Colonic mucosa (tissue), 4 donors: ENCODE measurements around the gene RPLP1. TPM values are rescaled to one million over a fixed set of nuclear protein-coding genes. Genes with fewer than 3 reads are reported as not detected.
A peak's percentile ranks its signal among the peaks of the same experiment; 100 is the strongest.

ENCODE experiments used
- DNase-seq: peaks from one replicate; pipeline ENCODE4 v3.0.0-alpha.2; 2020
- H3K27ac ChIP-seq: fragments of 200-600 bp; one replicate; pipeline ENCODE4 v1.8.0; 2021
- H3K27me3 ChIP-seq: fragments of 200-600 bp; one replicate; pipeline ENCODE4 v1.8.0; 2021
- H3K36me3 ChIP-seq: fragments of 200-600 bp; one replicate; pipeline ENCODE4 v1.8.0; 2021
- H3K4me1 ChIP-seq: fragments of 200-600 bp; one replicate; pipeline ENCODE4 v1.8.0; 2021; ENCODE audit warnings: mild to moderate bottlenecking
- H3K4me3 ChIP-seq: fragments of 200-600 bp; one replicate; pipeline ENCODE4 v1.8.0; 2021
- H3K9ac ChIP-seq, 2 donors: one replicate each; pipeline ENCODE4 v1.7.0; 2013; ENCODE audit warnings: control low read depth in 2 of 2, low read depth in 2 of 2, low read length in 2 of 2
- H3K9me3 ChIP-seq: fragments of 200-600 bp; one replicate; pipeline ENCODE4 v1.8.0; 2021
- intact Hi-C: fragments of 100-400 bp; cut with DNase I; formaldehyde crosslinking; loops from one replicate; pipeline ENCODE4 v1.14.1; 2022
- total RNA-seq, 2 donors: library from RNA; stranded (reverse); fragmentation: NEBNext Ultra II Directional in 1 of 2; extraction: Animal tissue kit (Norgen Biotek cat#: 25700) in 1 of 2; gene quantifications; one replicate each; pipeline ENCODE4 v1.2.1, GENCODE V29; 2021
- TF ChIP-seq, protein P1 (sequence below): fragments of 200-600 bp; IDR thresholded peaks from one replicate; pipeline ENCODE4 v1.8.0; 2022; ENCODE audit warnings: antibody characterized with exemption, mild to moderate bottlenecking
- donor health status: healthy.
- donor health status: DM: no; HTN: no; CAD: no.
- donor health status: DM: no; HTN: no; CAD: no.

Gene RPLP1
- total RNA-seq, 2 donors from 2014 or later, result 1,531 to 1,739 TPM

DNA sequence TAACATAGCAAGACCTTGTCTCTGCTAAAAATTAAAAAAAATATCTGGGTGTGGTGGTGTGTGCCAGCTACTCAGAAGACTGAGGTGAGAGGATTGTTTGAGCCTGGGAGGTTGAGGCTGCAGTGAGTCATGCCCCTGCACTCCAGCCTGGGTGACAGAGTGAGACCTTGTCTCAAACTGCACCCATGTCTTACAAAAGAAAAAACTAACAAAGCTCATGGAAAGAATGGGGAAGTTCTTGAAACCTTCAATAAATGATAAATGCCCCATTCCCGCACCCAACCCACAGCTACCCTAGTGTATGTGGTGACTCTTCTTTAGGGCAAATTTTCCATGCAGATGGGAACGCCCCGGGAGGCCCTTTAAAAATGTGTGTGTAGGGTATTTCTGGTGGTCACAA is 28.3 kb downstream of the RPLP1 start:
- Histone ChIP-seq H3K36me3 (no peaks in the 10 kb centered on the region), H3K27ac (no peak overlapping the region), H3K9me3 (no peaks in the 10 kb centered on the region), H3K9ac (no peak overlapping the region), H3K4me1 (no peaks in the 10 kb centered on the region), H3K27me3 (no peaks in the 10 kb centered on the region), H3K4me3 (no peak overlapping the region)
- no peak for DNase-seq
- intact Hi-C loops, result no loop called here
- TF ChIP-seq, protein P1, sequence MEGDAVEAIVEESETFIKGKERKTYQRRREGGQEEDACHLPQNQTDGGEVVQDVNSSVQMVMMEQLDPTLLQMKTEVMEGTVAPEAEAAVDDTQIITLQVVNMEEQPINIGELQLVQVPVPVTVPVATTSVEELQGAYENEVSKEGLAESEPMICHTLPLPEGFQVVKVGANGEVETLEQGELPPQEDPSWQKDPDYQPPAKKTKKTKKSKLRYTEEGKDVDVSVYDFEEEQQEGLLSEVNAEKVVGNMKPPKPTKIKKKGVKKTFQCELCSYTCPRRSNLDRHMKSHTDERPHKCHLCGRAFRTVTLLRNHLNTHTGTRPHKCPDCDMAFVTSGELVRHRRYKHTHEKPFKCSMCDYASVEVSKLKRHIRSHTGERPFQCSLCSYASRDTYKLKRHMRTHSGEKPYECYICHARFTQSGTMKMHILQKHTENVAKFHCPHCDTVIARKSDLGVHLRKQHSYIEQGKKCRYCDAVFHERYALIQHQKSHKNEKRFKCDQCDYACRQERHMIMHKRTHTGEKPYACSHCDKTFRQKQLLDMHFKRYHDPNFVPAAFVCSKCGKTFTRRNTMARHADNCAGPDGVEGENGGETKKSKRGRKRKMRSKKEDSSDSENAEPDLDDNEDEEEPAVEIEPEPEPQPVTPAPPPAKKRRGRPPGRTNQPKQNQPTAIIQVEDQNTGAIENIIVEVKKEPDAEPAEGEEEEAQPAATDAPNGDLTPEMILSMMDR, result no peak

DNA sequence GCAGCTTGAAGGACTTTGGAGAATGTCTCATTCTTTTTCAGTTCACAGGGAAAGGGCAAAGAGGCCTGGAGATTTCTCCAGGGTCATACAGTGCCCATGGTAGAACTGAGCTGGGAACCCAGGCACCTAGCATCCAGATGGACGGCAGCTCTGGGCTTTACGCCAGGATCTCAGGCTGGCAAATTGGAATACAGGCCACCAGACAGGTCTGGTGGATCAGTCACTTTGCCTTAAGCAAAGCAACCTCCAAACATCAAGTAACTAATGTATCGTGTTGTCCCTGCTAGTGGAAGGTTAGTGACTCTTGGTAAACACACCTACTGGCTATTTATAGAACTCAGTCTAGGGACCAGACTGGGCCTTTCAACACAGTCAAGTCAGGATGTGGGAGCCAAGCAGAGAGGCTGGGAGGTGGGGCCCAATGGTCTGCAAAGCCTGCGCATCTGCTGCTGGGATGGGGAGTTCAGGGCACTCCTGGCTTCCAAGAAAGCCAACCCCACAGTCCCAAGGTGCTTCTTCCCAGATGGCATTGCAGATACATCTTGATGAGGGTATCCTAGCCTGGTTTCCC is 30.2 kb downstream of the RPLP1 start:
- Histone ChIP-seq H3K4me1 (no peaks in the 10 kb centered on the region), H3K27me3 (no peaks in the 10 kb centered on the region), H3K4me3 (no peak overlapping the region), H3K9me3 (no peaks in the 10 kb centered on the region), H3K9ac (no peak overlapping the region), H3K36me3 (no peaks in the 10 kb centered on the region), H3K27ac (no peak overlapping the region)
- DNase-seq, result no peak
- intact Hi-C loops, result no loop called here
- TF ChIP-seq, protein P1, result no peak

DNA sequence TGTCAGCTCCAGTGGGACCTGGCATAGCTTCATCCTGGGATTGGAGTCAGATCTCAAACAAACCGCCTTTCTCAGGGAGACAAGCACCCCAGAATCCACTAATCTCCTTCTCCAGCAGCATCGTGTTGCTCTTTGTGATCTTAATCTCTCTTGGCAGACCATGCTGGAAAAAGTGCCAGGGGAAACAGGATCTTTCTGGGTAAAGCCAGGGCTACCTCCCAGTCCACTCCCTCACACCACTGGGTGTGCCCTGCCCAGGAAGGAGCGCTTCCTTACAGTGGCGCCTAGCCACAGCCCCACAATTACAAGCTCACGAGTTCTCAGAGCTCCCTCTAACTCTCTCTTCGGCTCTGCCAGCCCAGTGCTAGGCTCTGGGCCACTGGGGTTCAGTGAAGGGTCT is 32.2 kb downstream of the RPLP1 start:
- intact Hi-C loops, result no loop called here
- TF ChIP-seq, protein P1, result no peak

DNA sequence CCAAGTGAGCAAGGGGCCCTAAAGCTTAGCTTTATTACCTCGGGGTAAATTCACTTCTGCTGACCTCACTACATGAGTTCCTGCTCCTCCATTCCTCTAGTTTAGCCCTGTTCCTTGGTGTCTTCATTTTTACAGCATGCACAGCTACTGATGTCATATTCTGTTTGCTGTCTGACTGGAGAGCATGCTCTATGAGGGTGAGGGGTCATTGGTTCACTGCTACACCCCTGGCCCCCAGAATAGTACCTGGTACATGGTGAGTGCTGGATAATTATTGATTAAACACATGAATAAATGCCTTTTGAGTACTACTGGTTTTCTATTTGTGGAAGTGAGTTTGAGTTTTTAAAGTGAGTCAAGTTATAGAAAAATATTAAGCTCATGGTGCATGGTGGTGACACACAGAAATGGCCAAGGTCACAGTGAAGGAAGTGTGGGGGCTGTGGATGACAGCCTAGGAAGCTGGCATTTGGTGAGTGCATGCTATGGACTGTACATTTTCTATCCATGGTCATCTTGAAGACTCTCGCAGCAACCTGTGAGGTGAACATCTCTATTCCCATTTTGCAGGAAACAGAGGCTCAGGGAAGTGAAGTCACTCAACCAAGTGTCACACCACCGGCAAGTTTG is 34.0 kb downstream of the RPLP1 start:
- Histone ChIP-seq H3K27me3 (no peaks in the 10 kb centered on the region), H3K4me1 (no peaks in the 10 kb centered on the region), H3K36me3 (no peaks in the 10 kb centered on the region), H3K4me3 (no peak overlapping the region), H3K9me3 (no peaks in the 10 kb centered on the region), H3K27ac (no peak overlapping the region), H3K9ac (no peak overlapping the region)
- DNase-seq, result no peak
- TF ChIP-seq, protein P1, result no peak
- intact Hi-C loops, result no loop called here

More for the DNA sequence above, 32.2 kb downstream of the RPLP1 start:
- no peak overlapping the region for H3K4me3 ChIP-seq
- no peaks in the 10 kb centered on the region for H3K4me1 ChIP-seq
- DNase-seq, result peak; percentile 49
- H3K27me3 ChIP-seq, result no peaks in the 10 kb centered on the region
- no peaks in the 10 kb centered on the region for H3K36me3 ChIP-seq
- no peak overlapping the region for H3K9ac ChIP-seq
- H3K9me3 ChIP-seq, result no peaks in the 10 kb centered on the region
- no peak overlapping the region for H3K27ac ChIP-seq

DNA sequence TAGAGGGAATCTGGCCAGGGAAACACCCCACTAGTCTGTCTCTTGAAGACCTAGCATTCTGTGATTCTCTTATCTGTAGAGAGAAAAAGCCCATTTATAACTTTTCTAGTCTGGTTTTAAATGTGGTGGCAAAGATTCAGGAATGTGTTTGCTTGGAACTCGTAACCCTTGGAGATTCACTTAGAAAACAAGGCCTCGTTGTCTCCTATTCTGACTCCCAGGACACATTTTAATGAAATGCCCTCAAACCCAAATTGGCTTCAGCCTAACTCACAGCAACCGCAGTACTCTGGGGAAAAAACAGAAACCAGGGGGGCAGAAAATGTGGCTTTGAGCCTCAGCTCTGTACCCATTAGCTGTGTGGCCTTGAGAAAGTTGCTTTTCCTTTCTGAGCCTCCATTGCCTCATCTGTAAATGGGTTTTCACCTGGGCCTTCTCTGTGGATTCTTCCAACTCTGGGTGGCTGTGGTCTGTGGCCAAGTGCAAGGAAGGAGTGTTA is 36.5 kb downstream of the RPLP1 start:
- no peak for DNase-seq
- Histone ChIP-seq H3K9me3 (no peaks in the 10 kb centered on the region), H3K4me3 (no peak overlapping the region), H3K27ac (no peak overlapping the region), H3K9ac (no peak overlapping the region), H3K36me3 (no peaks in the 10 kb centered on the region), H3K4me1 (no peaks in the 10 kb centered on the region), H3K27me3 (no peaks in the 10 kb centered on the region)
- TF ChIP-seq, protein P1, result no peak
- intact Hi-C loops, result no loop called here
